HT-29 (cell line): Measurements from ENCODE around the gene MMP20. TPM values are rescaled to one million over a fixed set of nuclear protein-coding genes. Genes with fewer than 3 reads are reported as not detected.
A peak's percentile ranks its signal among the peaks of the same experiment; 100 is the strongest.

Source experiments
- DNase-seq: peaks from one replicate; pipeline ENCODE4 v3.0.0-alpha.2; 2015; ENCODE audit warnings: low spot score
- total RNA-seq: library from RNA; depleted of rRNA; stranded (reverse); fragments of >200 nt; shearing (Covaris generic); gene quantifications from 2 replicates; pipeline ENCODE4 v1.2.3, GENCODE V29; 2014

Gene MMP20
- total RNA-seq, 1 experiment from 2014 or later: not detected

- DNase-seq: peak; percentile 61
Observed at GRCh38 chr11:102560555-102561011, 64.5 kb downstream of the MMP20 start.

- DNase-seq: no peak
Observed at GRCh38 chr11:102559839-102560238, 65.3 kb downstream of the MMP20 start.

- no peak for DNase-seq
Observed at GRCh38 chr11:102555091-102555490, 70.0 kb downstream of the MMP20 start.

- peak; percentile 49 for DNase-seq
Observed at GRCh38 chr11:102553835-102554282, 71.3 kb downstream of the MMP20 start.

- DNase-seq: peak; percentile 93
Observed at GRCh38 chr11:102552447-102553194, 72.5 kb downstream of the MMP20 start.

GRCh38 chr11:102552020-102552419 lies 73.1 kb downstream of the MMP20 start:
- peak; percentile 81 for DNase-seq

- peak; percentile 53 for DNase-seq
Observed at GRCh38 chr11:102551169-102551781, 73.9 kb downstream of the MMP20 start.

GRCh38 chr11:102546923-102547471 lies 78.1 kb downstream of the MMP20 start:
- DNase-seq: peak; percentile 89

GRCh38 chr11:102546427-102546826 lies 78.7 kb downstream of the MMP20 start:
- peak; percentile 7 for DNase-seq

GRCh38 chr11:102545701-102546100 lies 79.4 kb downstream of the MMP20 start:
- DNase-seq: peak; percentile 36

GRCh38 chr11:102544594-102544993 lies 80.5 kb downstream of the MMP20 start:
- DNase-seq: no peak

- DNase-seq: no peak
Observed at GRCh38 chr11:102539567-102539966, 85.6 kb downstream of the MMP20 start.

- DNase-seq: no peak
Observed at GRCh38 chr11:102538932-102539331, 86.2 kb downstream of the MMP20 start.

GRCh38 chr11:102534261-102534872 lies 90.8 kb downstream of the MMP20 start:
- DNase-seq: no peak

- peak; percentile 80 for DNase-seq
Observed at GRCh38 chr11:102530558-102530957, 94.6 kb downstream of the MMP20 start, which contains the start of gene MMP7. Gene MMP7, minus strand, starts transcription at chr11:102530747. Its CDS starts 47 bp downstream, at chr11:102530700.

- DNase-seq: peak; percentile 22
Observed at GRCh38 chr11:102528618-102529017, 96.5 kb downstream of the MMP20 start.

- peak; percentile 31 for DNase-seq
Observed at GRCh38 chr11:102527684-102528083, 97.4 kb downstream of the MMP20 start.

GRCh38 chr11:102527041-102527440 lies 98.1 kb downstream of the MMP20 start:
- DNase-seq: no peak
